HG02840 (cell line): Measurements from ENCODE around the gene PCDHGC5.
A peak's percentile ranks its signal among the peaks of the same experiment; 100 is the strongest.

ENCODE experiments used
- ATAC-seq: cut with Tn5 transposase; IDR thresholded peaks from one replicate; pipeline ENCODE4 v1.9.1; 2021; ENCODE audit warnings: mild to moderate bottlenecking, moderate library complexity, moderate number of reproducible peaks; ENCODE audit not compliant: unreplicated experiment, low FRiP score

Gene PCDHGC5

DNA sequence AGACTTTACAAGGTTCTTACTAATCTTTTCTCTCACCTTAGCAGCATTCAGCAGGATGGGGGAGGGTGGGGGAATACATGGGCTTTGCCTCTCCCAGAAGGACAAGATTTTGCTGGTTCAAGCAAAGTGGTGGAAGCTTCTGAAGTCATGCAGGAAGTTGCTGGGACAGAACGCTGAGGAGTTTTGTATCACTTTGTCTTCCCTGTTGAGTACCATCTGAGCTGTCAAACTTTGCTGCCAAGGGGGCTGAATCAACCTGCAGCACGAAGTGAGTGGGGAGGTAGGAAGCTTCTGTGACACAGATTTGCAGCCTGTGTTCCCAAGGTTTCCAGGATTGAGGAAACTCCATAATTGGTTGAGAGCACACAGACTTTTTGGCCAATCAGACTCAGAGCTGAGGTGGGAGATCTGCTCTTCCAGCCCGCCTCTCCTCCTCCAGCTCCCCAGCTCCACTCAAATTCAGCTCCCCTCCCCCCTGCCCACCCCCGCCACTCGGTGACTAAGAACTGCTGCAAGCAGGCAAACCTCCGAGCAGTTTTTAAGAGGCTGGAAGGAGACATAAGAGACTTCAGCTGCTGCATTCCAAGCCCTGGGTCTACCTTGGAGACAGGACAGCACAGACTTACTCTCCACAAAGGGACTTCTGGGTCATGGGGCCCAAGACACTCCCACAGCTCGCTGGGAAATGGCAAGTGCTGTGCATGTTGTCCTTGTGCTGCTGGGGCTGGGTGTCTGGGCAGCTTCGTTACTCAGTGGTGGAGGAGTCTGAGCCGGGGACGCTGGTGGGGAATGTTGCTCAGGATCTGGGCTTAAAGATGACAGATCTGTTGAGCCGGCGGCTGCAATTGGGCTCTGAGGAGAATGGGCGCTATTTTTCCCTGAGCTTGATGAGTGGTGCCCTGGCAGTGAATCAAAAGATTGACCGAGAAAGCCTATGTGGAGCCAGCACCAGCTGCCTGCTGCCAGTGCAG is at the start of gene PCDHGC5:
Gene PCDHGC5 (plus strand): TSS at position 491 of the 971 bp plus-strand sequence. CDS start 160 bp downstream, at position 651.
- ATAC-seq = no peak

- no peak for ATAC-seq
Observed at GRCh38 chr5:141439411-141440141, 49.3 kb upstream of the PCDHGC5 start.

- no peak for ATAC-seq
Observed at GRCh38 chr5:141440341-141440740, 48.5 kb upstream of the PCDHGC5 start.

DNA sequence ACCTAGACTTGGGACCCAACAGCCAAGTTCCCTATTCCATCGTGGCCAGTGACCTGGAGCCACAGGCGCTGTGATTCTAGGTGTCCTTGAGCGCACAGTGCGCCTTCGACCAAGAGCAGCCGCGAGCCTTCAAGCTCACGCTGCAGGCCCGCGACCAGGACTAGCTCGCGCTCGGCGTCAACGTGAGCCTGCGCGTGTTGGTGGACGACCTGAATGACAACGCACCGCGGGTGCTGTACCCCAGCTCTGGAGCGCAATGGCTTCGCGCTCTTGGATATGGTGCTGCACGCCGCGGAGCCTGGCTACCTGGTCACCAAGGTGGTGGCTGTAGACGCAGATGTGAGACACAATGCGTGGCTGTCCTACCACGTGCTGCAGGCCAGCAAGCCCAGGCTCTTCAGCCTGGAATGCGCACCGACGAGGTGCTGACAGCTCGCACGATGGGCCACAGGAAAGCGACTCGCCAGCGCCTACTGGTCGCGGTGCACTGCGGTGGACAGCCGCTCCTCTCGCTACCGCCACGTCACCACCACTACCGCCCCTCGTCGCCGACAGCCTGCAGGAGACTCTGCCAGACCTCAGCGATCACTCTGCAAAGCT is 47.2 kb upstream of the PCDHGC5 start:
- ATAC-seq = no peak

DNA sequence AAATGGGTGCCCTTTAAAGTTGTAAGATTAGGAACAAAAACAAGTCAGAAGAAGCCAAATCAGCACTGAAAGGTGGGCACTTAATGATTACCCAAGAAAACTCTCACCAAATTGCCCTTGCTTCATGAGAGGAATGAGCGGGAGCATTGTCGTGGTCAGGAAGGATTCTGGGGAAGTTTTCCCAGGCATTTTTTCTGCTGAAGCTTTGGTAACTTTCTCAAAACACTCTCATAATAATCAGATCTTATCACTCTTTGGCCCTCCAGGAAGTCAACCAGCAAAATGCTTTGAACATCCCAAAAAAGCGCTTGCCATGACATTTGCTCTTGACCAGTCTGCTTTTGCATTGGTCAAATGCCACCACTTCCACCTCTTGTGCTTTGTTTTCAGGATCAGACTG is 23.5 kb upstream of the PCDHGC5 start:
- ATAC-seq = no peak

DNA sequence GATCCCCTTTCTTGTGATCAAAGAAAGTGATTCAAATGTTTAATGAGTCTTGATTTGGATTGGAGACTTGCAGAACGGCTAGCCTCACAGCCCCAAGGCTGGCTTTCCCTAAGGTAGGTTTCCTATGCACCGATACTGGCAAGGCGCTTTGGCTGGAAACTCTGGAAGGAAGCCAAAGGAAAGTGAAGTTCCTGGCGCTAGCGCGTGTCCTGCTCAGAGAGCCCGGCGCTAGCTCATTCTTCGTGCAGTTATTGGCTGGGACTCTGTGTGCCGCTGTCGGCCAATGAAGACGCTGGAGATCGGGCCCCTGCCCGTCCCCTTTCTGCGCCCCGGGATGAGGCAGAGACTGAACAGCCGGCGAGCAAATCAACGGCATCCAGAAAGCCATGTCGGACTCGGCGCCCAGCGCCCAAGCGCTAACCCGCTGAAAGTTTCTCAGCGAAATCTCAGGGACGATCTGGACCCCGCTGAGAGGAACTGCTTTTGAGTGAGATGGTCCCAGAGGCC is 13.2 kb upstream of the PCDHGC5 start, which contains the start of gene PCDHGC3:
Gene PCDHGC3 (plus strand): TSS at position 342 of the 507 bp plus-strand sequence. CDS start 151 bp downstream, at position 493.
- peak; percentile 97 for ATAC-seq

GRCh38 chr5:141476132-141476911 is 12.6 kb upstream of the PCDHGC5 start:
- peak; percentile 20 for ATAC-seq

GRCh38 chr5:141477044-141477575 is 11.8 kb upstream of the PCDHGC5 start:
- ATAC-seq = no peak

GRCh38 chr5:141477815-141478214 is 11.1 kb upstream of the PCDHGC5 start:
- ATAC-seq = no peak

GRCh38 chr5:141478321-141478945 is 10.4 kb upstream of the PCDHGC5 start:
- no peak for ATAC-seq

GRCh38 chr5:141479776-141480175 is 9.1 kb upstream of the PCDHGC5 start:
- ATAC-seq = no peak

- ATAC-seq = no peak
Observed at GRCh38 chr5:141483902-141484301, 5.0 kb upstream of the PCDHGC5 start.

- ATAC-seq = no peak
Observed at GRCh38 chr5:141484310-141484640, 4.6 kb upstream of the PCDHGC5 start.

GRCh38 chr5:141484641-141485311 is 4.1 kb upstream of the PCDHGC5 start, which contains the start of gene PCDHGC4:
Gene PCDHGC4 (plus strand): TSS chr5:141485030. CDS start chr5:141485174, 144 bp downstream.
- ATAC-seq = no peak

DNA sequence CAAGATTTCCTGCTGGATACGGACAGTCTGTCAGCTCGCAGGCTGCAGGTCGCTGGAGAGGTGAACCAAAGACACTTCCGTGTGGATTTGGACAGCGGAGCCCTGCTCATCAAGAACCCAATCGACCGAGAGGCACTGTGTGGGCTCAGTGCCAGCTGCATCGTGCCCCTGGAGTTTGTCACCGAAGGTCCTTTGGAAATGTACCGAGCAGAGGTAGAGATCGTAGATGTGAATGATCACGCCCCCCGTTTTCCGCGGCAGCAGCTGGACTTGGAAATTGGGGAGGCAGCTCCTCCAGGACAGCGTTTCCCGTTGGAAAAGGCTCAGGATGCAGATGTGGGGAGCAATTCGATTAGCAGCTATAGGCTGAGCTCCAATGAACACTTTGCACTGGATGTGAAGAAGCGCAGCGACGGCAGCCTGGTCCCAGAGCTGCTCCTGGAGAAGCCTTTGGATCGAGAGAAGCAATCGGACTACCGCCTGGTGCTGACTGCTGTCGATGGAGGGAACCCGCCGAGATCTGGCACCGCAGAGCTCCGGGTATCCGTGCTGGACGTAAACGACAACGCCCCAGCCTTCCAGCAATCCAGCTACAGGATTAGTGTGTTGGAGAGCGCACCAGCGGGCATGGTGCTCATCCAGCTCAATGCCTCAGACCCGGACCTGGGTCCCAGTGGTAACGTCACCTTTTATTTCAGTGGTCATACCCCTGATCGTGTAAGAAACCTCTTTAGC is 3.4 kb upstream of the PCDHGC5 start:
- ATAC-seq = no peak

DNA sequence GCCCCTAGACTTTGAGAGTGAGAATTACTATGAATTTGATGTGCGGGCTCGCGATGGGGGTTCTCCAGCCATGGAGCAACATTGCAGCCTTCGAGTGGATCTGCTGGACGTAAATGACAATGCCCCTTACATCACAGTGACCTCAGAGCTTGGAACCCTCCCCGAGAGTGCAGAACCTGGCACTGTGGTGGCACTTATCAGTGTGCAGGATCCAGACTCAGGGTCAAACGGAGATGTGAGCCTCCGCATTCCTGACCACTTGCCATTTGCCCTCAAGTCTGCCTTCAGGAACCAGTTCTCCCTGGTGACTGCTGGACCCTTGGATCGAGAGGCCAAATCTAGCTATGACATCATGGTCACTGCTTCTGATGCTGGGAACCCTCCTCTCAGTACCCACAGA is 2.8 kb upstream of the PCDHGC5 start:
- no peak for ATAC-seq

DNA sequence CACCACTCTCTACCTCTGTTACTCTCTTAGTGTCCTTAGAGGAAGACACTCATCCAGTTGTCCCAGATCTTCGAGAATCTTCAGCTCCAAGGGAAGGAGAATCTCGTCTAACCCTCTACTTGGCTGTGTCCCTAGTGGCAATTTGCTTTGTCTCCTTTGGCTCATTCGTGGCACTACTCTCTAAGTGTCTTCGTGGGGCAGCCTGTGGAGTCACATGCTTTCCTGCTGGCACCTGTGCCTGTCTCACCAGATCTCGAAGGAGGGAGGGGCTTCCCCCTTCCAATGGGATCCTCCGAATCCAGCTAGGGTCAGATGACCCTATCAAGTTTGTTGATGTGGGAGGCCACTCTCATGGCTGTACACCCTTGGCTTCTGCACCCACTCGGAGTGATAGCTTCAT is 1.8 kb upstream of the PCDHGC5 start:
- ATAC-seq = no peak

DNA sequence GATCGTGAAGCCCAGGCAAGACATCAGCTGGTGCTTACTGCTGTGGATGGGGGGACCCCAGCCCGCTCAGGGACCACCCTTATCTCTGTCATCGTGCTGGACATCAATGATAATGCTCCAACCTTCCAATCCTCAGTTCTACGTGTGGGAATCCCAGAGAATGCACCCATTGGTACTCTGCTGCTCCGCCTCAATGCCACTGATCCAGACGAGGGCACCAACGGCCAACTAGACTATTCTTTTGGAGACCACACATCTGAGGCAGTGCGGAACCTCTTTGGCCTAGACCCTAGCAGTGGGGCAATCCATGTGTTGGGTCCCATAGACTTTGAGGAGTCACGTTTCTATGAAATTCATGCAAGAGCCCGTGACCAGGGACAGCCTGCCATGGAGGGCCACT is 960 bp downstream of the PCDHGC5 start:
- ATAC-seq = no peak
